Activated CD4-positive, alpha-beta T cell treated with anti-CD3 and anti-CD28 coated beads, Interleukin-2, amount 50 U/mL, for 4 hours (primary cell): Measurements from ENCODE around the gene CCL28.

ENCODE experiments used
- DNase-seq, 2 experiments: peaks; one replicate each; pipeline ENCODE4 v3.0.0-alpha.2; 2020

The CCL28 gene

DNA sequence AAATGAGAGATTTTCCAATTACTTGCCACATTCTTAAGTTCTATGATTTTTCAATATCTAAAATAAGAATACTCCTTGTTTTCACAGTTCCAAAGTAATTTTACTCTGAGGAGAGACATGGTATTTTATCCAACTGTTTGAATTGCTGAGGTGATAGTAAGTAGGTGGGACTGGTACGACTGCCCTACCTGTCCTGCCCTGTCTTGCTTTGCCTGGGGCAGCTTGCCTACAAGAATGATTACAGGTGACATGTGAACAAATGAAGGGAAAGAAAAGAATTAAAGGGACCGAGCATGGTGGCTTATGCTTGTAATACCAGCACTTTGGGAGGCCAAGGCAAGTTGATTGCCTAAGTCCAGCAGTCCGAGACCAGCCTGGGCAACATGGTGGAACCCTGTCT is 57.4 kb downstream of the CCL28 start:
- DNase-seq: no peak

DNA sequence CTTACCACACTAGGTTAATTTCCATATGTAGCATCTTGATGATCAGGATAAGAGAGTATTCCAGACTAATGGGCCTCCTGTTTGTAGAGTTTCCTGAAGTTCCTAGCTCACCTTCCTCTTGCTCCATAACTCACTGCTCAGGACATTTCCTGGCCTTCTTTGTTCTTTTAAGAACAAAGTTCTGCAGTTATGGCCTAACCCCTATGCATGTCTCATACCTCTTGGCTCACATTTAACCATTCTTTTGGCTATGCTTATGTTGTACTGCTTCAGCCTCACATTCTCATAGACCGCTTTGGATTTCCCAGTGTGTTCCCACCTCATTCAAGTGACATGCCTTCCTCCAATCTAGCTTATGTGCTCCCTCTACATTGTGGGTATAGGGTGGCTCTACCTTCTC is 58.5 kb downstream of the CCL28 start:
- no peak for DNase-seq

DNA sequence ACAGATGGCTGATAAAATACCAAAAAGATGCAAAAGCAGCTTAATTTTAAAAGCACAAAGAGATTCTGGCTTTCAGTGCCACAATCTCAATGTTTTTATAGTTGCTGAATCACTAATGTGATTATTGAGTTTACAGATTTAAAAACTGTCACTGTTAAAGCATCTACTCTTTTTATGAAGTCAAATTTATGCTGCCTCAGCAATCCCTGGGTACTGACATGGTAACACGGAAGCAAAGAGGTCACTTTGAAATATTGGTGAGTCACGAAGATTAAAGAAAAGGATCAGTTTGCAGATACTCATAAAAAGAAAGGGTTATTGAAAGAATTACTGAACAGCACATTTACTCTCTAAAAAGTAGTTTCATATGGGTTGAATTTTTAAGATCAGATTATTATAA is 59.3 kb downstream of the CCL28 start:
- DNase-seq: no peak

DNA sequence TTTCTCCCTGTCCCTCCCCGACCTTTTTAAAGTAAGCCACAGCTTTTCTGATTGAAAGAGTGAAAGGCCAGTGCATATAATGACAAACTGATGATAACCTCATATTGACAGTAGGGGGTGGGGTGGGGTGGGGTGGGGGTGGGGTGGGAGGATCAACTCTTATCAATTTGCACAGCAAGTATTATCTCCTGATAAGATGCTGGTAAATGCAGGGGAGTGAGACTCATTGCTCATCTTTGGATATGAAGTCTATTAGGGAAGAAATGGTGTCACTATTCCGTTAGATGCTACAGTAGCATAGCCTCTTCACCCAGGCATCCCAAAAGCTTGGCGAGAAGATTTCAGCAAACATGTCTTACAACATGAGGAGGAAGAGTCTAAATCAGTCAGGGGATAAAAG is 60.1 kb downstream of the CCL28 start:
- DNase-seq: no peak

DNA sequence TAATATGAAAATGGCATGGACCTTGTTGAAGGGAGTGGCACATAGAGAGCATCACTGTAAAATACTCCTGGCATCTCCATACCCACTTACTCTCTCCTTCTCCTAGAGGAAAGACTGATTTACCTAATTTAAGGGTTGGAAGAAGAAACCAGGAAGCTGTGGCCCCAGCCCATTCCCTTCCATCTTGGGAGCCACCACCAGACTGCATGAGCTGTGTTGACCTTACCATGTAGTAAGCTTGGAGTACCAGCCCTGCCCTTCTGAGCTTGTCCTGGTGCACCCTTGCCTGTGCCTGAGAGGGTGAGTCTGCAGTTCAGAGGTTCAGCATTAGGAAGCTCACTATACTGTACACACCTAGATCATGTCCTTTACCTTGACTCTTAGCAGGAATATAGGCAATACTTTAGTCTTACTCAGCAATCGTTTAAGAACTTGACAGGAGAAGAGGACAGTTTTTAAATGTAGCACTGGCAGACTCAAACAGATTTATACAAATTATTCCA is 63.3 kb downstream of the CCL28 start:
- no peak for DNase-seq

DNA sequence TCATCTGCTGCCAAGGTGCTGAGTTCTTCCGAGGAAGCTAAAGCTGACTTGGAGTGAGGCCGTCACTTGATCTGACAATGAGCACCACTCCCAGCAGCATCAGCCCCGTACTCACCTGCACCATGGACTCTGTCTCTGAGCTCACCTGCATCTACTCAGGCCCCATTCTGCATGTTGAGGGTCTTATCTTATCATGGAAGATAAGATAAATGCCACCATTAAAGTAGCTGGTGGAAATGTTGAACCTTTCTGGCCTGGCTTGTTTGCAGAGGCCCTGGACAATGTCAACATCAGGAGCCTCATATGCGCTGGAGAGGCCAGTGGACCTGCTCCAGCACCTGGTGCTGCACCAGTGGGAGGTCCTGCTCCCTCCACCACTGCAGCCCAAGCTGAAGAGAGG is 64.0 kb downstream of the CCL28 start:
- DNase-seq: no peak

DNA sequence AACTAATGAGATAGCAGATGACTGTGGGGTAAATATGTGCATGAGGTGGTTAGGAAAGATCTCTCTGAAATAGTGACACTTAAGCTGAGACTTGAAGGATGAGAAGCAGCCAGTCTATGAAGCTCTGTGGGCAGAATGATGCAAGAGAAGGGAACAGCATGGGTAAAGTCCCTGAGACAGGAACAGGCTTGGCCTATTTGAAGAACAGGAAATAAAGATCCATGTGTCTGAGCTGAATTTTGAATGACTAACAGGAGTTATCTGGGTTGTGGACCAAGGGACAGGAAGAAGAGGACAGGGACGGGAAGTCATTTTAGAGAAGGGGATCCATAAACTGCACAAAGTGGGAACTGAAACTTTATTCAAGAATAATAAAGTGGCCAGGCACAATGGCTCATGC is 73.3 kb downstream of the CCL28 start:
- no peak for DNase-seq

DNA sequence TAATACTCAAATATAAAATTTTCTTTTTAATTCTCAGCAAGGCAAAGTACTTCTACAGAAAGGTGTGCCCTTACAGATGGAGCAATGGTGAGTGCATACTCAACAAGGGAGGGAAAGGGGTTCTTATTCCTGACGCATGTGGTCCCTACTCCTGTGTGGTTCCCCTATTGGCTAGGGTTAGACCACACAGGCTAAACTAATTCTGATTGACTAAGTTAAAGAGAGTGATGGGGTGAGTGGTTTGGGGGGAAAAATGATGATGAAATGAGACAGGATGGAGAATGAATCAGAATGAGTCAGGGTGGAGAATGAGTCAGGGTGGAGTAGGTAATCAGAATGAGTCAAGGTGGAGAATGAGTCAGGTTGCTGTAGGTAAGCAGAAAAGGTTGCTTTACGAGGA is 76.0 kb downstream of the CCL28 start:
- no peak for DNase-seq

DNA sequence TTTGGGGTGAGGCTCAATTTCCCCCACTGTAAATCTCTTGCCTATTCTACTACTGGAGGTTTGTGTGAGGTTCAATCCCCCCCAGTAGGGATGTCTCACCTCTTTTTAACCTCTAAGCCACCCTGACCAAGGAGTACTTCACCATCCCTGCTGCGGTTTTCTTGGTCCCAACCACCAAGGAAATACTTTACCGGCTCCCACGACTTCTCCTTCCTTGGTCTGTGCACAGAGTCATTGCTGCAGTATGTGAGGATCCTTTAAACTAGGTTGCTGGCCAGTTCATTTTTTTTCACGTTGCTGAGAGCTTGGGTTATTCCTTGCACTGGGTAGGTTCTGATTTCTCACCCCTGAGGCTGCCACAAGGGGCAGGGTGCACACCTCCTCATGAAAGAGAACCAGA is 76.5 kb downstream of the CCL28 start:
- no peak for DNase-seq

DNA sequence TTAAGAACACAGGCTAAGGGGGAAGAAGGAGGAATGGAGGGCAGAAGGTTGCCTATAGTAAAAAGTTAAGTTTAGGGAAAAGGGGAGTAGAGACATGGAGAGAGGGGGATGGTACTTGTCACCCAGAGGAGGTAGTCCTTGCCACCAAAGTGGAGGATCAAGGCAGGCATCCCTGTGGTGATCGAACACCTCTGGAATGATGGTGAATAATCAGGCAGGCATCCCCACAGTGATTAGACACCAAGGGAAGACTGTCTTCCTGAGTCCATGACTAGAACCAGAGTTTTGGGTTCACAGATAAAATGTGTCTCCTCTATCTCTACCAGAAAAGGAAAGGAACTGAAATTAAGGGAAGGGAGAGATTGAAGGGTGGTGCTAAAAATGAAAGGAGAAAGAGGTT is 79.8 kb downstream of the CCL28 start:
- no peak for DNase-seq
